MCF 10A (cell line): ENCODE results near the gene MIA3. TPM values are rescaled to one million over a fixed set of nuclear protein-coding genes. Genes with fewer than 3 reads are reported as not detected.

Experiments used
- BruUV-seq: library from RNA; stranded (reverse); fragments of 400-500 nt; replicated peaks from 2 replicates; lab custom pipeline; 2021; lab: Mats Ljungman, UMichigan
- CTCF ChIA-PET: fragments of 300-600 bp; sonication (Branson Sonifier 250); formaldehyde crosslinking; extraction: SDS; loops from one replicate; lab custom pipeline; 2021; ENCODE audit warnings: antibody characterized with exemption, inconsistent platforms; lab: Yijun Ruan, JAX
- POLR2A ChIA-PET: fragments of 300-600, 350-650 bp; sonication (Branson Sonifier 250); formaldehyde crosslinking; extraction: SDS; loops from one replicate; lab custom pipeline; 2020; ENCODE audit warnings: antibody characterized with exemption, inconsistent platforms; lab: Yijun Ruan, JAX
- DNase-seq: peaks from one replicate; pipeline ENCODE4 v3.0.0-alpha.2; 2018; ENCODE audit not compliant: unreplicated experiment
- H3K27ac Mint-ChIP-seq: one replicate; pipeline ENCODE4 v1.8.0; 2022; ENCODE audit warnings: mild to moderate bottlenecking, low read depth, mixed read lengths; ENCODE audit not compliant: unreplicated experiment
- H3K27me3 Mint-ChIP-seq: one replicate; pipeline ENCODE4 v1.8.0; 2022; ENCODE audit warnings: mixed read lengths; ENCODE audit not compliant: insufficient read depth, unreplicated experiment
- H3K36me3 Mint-ChIP-seq: one replicate; pipeline ENCODE4 v1.8.0; 2022; ENCODE audit warnings: mild to moderate bottlenecking, moderate library complexity, mixed read lengths; ENCODE audit not compliant: insufficient read depth, unreplicated experiment
- H3K4me1 Mint-ChIP-seq: one replicate; pipeline ENCODE4 v1.8.0; 2022; ENCODE audit warnings: mixed read lengths; ENCODE audit not compliant: insufficient read depth, unreplicated experiment
- H3K4me3 Mint-ChIP-seq: one replicate; pipeline ENCODE4 v1.8.0; 2022; ENCODE audit warnings: mild to moderate bottlenecking, moderate library complexity, mixed read lengths; ENCODE audit not compliant: unreplicated experiment
- H3K9me3 Mint-ChIP-seq: one replicate; pipeline ENCODE4 v1.8.0; 2022; ENCODE audit warnings: mixed read lengths; ENCODE audit not compliant: unreplicated experiment
- intact Hi-C: fragments of 100-400 bp; cut with micrococcal nuclease; formaldehyde crosslinking; loops from 2 replicates; pipeline ENCODE4 v1.14.1; 2022
- total RNA-seq: library from RNA; stranded (reverse); gene quantifications from 2 replicates; pipeline ENCODE4 v1.2.3, GENCODE V29; 2022
- TF ChIP-seq, protein P1 (sequence below): fragments of 200-600 bp; IDR thresholded peaks from one replicate; pipeline ENCODE4 v1.8.0; 2022; ENCODE audit warnings: antibody characterized with exemption, mild to moderate bottlenecking; ENCODE audit not compliant: unreplicated experiment

The MIA3 gene
- total RNA-seq, 1 experiment from 2014 or later = 166 TPM

DNA sequence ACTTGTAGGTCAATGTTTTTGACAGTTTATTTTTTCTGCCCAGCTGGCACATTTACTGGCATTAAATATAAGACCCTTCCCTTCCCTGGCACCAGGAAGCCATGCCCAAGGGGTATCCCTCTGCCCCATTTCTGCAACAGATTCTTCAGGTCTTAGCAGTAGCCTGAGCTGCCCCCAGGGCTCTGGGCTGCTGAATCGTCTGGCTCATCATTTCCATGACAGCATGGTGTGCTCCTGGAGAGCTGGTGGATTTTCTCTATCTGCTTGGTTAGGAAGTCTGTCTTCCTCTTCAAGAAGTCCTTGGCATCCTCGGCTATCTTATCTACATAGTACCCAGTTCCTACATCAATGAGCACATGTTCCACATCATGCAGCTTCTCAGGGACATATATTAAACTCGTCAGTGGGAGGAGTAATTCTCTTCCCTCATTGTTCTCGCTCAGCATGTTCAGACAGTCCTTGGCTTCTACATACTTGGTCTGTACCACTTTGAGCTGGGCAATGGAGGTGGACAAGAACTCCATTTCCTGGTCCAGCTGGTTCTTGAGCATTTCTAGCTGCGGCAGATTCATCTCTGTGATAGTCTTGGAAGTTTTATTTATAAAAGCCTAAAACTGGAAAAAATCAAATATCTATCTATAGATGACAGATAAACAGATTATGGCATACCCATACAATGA, 23.5 kb downstream of the MIA3 start:
- TF ChIP-seq, protein P1, sequence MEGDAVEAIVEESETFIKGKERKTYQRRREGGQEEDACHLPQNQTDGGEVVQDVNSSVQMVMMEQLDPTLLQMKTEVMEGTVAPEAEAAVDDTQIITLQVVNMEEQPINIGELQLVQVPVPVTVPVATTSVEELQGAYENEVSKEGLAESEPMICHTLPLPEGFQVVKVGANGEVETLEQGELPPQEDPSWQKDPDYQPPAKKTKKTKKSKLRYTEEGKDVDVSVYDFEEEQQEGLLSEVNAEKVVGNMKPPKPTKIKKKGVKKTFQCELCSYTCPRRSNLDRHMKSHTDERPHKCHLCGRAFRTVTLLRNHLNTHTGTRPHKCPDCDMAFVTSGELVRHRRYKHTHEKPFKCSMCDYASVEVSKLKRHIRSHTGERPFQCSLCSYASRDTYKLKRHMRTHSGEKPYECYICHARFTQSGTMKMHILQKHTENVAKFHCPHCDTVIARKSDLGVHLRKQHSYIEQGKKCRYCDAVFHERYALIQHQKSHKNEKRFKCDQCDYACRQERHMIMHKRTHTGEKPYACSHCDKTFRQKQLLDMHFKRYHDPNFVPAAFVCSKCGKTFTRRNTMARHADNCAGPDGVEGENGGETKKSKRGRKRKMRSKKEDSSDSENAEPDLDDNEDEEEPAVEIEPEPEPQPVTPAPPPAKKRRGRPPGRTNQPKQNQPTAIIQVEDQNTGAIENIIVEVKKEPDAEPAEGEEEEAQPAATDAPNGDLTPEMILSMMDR = no peak
- peaks cover 10% of the 10 kb centered on the region for H3K4me1 Mint-ChIP-seq
- no peaks in the 10 kb centered on the region for H3K27me3 Mint-ChIP-seq
- DNase-seq = no peak
- no peak overlapping the region for H3K27ac Mint-ChIP-seq
- BruUV-seq = no TSS peak
- no peaks in the 10 kb centered on the region for H3K9me3 Mint-ChIP-seq
- ChIA-PET POLR2A (interaction anchor here (0.6 to 5.1 kb wide), 6 partner anchors 21 to 176 kb away, joined by 3 to 50 read pairs (median 10); partner anchors contain the start of genes MIA3 and TAF1A), CTCF (interaction anchor here (0.5 to 8.7 kb wide), 8 partner anchors 17 to 923 kb away, joined by 3 to 76 read pairs (median 4); partner anchors contain the start of gene TAF1A)
- intact Hi-C loops = loop anchor here (5.0 kb wide), 1 partner anchor 441 kb away; no protein-coding TSS in a partner anchor
- peaks cover 50% of the 10 kb centered on the region for H3K36me3 Mint-ChIP-seq
- H3K4me3 Mint-ChIP-seq = no peak overlapping the region

DNA sequence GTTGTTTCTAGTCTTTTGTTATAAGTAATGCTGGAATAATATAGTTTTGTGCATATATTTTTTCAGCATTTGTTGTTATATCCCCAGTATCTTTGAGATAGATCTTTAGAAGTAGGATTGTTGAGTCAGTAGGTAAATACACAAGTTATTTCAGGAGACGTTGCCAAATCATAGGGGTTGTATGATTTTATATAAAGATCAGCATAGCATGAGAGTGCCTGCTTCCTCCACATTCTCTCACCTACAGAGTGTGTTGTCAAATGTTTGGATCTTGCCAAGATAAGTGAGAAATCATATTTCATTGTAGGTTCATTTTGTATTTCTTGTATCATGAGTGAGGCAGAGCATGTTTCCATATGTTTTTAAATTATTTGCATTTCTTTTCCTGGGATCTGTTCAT, 24.6 kb downstream of the MIA3 start:
- Mint-ChIP-seq H3K36me3 (peaks cover 47% of the 10 kb centered on the region), H3K27ac (no peak overlapping the region), H3K27me3 (no peaks in the 10 kb centered on the region), H3K4me3 (no peak overlapping the region), H3K9me3 (no peaks in the 10 kb centered on the region), H3K4me1 (peaks cover 10% of the 10 kb centered on the region)
- TF ChIP-seq, protein P1 = no peak
- intact Hi-C loops = loop anchor here (5.0 kb wide), 1 partner anchor 440 kb away; no protein-coding TSS in a partner anchor
- BruUV-seq = no TSS peak
- POLR2A ChIA-PET = interaction anchor here (0.7 to 5.1 kb wide), 11 partner anchors 8 to 900 kb away, joined by 3 to 70 read pairs (median 18); partner anchors contain the start of genes AIDA, BROX, DUSP10 and MIA3
- CTCF ChIA-PET = interaction anchor here (1.1 to 8.7 kb wide), 3 partner anchors 9 to 177 kb away, joined by 3 to 76 read pairs (median 27); no protein-coding TSS in a partner anchor
- no peak for DNase-seq

DNA sequence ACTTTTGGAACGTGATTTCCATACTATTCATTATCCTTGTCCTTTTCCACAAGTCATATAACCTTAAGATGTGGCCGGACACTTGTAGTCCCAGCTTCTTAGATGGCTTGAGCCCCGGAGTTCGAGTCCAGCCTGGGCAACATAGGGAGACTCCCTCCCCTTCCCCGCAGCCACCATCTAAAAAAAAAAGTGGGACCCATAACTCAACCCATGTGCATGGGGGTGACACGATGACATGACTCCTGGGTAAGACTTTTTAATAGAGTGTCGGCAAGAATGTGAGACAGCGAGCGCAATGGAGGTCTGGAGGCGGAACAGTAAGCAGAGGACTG, 25.7 kb downstream of the MIA3 start:
- H3K9me3 Mint-ChIP-seq = no peaks in the 10 kb centered on the region
- H3K4me3 Mint-ChIP-seq = peak overlapping the region; percentile 85
- peaks cover 42% of the 10 kb centered on the region for H3K36me3 Mint-ChIP-seq
- H3K27me3 Mint-ChIP-seq = no peaks in the 10 kb centered on the region
- DNase-seq = no peak
- intact Hi-C loops = loop anchor here (5.0 kb wide), 1 partner anchor 439 kb away; no protein-coding TSS in a partner anchor
- H3K4me1 Mint-ChIP-seq = peaks cover 10% of the 10 kb centered on the region
- H3K27ac Mint-ChIP-seq = peak overlapping the region; percentile 97
- TSS peak; percentile 95 for BruUV-seq
- ChIA-PET POLR2A (interaction anchor here (0.6 to 5.1 kb wide), 32 partner anchors 8 to 1473 kb away, joined by 3 to 70 read pairs (median 5); partner anchors contain the start of genes AIDA, BROX, DUSP10 and MIA3), CTCF (interaction anchor here (1.0 to 8.7 kb wide), 6 partner anchors 9 to 446 kb away, joined by 3 to 76 read pairs (median 7); partner anchors contain the start of gene TAF1A)
- TF ChIP-seq, protein P1 = no peak
